HG02870 (cell line): ENCODE measurements around the gene MYL5.
A peak's percentile ranks its signal among the peaks of the same experiment; 100 is the strongest.
"Not testable (repeated sequence)": the region's sequence is repeated elsewhere in the genome, so short reads cannot be mapped to it uniquely, and the experiment has no call there.

Experiments used
- ATAC-seq: cut with Tn5 transposase; IDR thresholded peaks from one replicate; pipeline ENCODE4 v1.9.1; 2021; ENCODE audit warnings: mild to moderate bottlenecking, moderate library complexity; ENCODE audit not compliant: unreplicated experiment

MYL5 gene

DNA sequence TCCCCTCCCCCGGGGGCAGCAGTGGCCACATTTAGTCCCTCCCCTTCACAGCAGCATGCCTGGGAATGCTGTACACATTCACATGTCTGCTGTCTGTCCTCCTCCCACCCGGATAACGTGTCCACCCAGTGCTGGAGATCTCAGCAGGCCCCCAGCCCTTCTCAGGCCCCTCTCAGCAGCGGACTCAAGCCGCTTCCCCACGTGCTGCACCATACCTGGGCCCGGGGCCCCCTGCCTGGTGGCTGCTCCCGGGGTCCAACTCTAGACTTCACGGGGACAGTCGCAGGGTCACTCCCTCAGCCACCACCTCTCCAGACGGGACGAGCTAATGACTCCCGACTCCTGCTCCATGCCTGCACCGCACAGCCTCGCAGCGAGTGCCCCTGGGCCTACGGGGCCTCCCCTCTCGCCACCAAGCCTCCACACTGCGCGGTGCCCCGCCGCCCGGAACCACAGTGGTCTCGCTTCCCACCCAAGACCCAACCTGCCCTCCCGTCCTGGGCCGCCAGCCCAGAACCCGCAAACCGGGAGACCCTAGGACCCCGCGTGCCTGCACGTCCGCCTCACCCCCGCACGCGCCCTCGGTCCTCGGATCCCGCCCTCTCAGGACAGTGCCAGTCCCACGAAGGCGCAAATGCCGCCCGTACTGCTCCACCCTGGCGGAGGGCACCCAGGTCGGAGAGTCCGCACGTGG lies 30.0 kb downstream of the MYL5 start:
- ATAC-seq: no peak

DNA sequence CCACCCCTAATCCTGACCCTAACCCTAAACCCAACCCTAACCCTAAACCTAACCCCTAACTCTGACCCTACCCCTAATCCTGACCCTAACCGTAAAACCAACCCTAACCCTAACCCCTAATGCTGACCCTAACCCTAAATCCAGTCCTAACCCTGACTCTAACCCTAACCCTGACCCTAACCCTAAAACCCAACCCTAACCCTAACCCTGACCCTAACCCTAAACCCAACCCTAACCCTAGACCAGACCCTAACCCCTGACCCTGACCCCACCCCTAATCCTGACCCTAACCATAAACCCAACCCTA lies 30.6 kb downstream of the MYL5 start:
- ATAC-seq: no peak

GRCh38 chr4:705278-706082 lies 31.1 kb downstream of the MYL5 start, which contains the start of gene PCGF3:
Gene PCGF3 (plus strand): TSS chr4:705832. CDS start chr4:733681, 27,849 bp downstream.
- ATAC-seq: peak; percentile 93

GRCh38 chr4:706083-706633 lies 31.8 kb downstream of the MYL5 start:
- ATAC-seq: not testable (repeated sequence)

GRCh38 chr4:706834-707598 lies 32.7 kb downstream of the MYL5 start:
- ATAC-seq: no peak

DNA sequence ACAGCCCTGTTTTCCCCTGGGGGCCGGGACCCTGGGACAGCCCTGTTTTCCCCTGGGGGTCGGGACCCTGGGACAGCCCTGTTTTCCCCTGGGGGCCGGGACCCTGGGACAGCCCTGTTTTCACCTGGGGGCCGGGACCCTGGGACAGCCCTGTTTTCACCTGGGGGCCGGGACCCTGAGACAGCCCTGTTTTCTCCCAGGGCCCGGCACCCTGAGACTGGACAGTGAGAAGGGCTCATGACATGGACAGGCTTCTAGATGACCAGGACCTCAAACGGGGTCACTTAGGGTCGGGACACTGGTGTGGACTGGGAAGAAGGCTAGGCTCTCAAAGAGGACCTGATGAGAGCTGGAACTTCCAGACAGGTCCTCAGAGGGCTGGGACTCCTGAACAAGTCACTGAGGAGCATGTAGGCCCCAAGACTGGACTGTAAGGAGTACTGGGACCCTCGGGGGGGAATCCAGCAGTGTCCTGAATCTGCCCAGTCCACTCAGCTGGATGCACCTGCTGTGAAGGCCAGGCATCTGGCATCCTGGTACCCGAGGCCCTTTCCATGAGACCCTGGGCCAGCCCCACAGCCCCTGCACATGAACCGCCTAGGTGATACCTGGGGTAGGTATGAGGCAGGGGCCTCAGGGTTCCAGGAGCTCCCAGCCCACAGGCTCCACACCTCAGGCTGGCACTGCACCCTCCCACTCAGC lies 33.7 kb downstream of the MYL5 start:
- no peak for ATAC-seq

GRCh38 chr4:708631-708933 lies 34.2 kb downstream of the MYL5 start:
- ATAC-seq: no peak

DNA sequence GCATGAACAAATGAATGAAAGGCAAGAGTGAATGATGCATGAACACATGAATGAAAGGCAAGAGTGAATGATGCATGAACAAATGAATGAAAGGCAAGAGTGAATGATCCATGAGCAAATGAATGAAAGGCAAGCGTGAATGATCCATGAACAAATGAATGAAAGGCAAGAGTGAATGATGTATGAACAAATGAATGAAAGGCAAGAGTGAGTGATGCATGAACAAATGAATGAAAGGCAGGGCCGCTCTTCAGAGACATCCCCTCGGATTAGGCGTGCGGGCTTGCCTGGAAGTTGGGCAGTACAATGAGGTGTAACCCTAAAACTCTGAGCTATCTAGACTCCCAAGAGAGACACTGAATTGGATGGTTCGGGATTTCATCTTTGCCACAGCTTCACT lies 35.0 kb downstream of the MYL5 start:
- no peak for ATAC-seq

GRCh38 chr4:710116-710515 lies 35.8 kb downstream of the MYL5 start:
- no peak for ATAC-seq

GRCh38 chr4:710916-711315 lies 36.6 kb downstream of the MYL5 start:
- ATAC-seq: no peak

- no peak for ATAC-seq
Measured at GRCh38 chr4:712093-712492, 37.8 kb downstream of the MYL5 start.

GRCh38 chr4:712916-713632 lies 38.7 kb downstream of the MYL5 start:
- no peak for ATAC-seq

DNA sequence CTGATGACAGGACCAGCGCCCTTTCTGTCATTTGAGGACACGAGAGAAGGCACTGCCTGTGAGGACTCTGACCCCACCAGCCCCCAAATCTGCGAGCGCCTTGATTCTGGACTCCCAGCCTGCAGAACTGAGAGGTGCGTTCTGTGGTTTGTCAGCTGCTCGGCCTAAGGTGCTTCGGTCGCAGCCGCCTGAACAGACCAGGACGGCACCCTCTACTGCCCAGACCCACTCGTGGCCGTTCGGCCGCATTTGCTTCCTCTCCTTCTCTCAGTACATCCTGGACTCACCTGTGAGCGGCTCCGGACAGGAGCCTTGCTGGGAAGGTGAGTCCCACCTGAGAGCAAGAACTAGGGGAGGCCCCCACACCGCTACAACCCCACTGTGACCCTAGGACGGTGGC lies 39.7 kb downstream of the MYL5 start:
- ATAC-seq: no peak

GRCh38 chr4:717601-718320 lies 43.4 kb downstream of the MYL5 start:
- no peak for ATAC-seq

DNA sequence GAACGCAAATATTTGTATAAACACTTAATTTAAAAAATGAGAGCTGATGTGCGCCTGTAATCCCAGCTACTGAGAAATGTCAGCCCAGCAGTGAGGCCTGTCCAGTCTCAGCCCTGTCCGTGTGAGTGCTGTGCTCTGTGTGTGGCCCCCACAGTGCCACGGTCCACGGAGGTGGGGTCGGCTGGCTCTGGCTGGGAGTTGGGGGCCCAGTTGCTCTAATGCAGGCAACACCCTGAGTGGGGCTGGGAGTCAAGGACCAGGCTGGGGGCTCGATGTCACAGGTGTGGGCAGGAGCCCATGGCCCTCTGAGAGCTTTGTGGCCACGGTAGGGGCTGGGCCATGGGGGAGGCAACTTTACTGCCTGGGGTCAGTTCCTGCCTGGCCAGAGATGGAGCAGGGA lies 44.1 kb downstream of the MYL5 start:
- no peak for ATAC-seq

DNA sequence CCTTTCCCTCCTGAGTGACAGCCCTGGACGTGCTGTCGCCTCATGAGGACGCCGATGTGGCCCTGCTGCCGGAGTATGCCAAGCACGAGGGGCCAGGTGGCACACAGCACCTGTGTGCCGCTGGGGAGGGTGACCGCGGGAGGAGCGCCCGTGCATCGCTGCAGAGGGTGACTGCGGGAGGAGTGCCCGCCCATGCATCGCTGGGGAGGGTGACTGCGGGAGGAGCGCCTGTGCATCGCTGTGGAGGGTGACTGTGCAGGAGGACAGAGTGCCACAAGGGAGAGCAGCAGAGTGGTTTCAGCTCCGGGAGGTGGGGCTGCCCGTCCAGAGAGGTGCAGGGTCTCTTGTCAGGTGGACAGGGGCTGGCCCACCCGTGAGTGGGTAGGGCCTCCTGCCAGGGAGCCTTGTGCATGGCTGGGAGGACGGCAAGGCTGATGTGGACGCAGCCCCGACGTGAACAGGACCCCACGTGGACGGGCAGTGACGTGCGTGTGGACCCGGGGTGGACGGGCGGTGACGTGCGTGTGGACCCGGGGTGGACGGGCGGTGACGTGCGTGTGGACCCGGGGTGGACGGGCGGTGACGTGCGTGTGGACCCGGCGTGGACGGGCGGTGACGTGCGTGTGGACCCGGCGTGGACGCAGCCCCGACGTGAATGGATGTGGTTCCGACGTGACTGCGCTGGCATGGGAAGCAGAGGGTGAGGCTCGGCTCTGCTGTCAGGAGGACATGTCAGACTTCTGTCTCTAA lies 45.9 kb downstream of the MYL5 start:
- no peak for ATAC-seq

DNA sequence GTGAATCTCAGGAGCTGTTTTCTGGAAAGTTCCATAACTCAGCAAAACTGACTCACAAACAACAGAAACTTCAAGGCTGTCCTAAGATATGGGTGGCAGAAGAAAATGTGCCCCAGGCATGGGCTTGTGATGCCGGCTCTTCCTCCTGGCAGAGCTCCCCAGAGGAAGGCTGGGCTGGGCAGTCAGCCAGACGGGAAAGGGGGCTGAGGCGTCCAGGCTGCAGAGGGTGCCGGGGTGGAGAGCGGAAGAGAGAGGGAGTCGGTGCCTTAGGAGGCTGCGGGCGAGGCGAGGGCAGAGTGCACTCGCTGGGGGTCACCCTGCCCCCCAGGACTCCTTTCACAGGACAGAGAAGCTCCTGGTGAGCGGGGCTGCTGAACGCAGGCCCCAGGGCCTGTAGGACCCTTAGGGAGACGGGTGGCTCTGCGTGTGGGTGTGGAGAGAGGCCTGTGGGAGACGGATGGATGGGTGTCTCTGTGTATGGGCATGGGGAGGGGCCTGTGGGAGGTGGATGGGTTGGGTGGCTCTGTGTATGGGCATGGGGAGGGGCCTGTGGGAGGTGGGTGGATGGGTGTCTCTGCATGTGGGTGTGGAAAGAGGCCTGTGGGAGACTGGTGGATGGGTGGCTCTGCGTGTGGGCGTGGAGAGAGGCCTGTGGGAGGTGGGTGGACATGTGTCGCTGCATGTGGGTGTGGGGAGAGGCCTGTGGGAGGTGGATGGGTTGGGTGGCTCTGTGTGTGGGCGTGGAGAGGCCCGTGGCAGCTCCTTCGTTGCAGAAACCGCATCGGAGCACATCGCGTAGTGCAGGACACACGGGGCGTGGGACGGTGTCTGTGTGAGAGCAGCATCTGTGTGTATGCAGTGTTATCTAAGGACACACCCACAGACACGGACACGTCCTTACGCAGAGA lies 47.2 kb downstream of the MYL5 start:
- no peak for ATAC-seq

- no peak for ATAC-seq
Measured at GRCh38 chr4:722169-722725, 47.9 kb downstream of the MYL5 start.
